ENCODE data around the gene ZEB2.

DNA sequence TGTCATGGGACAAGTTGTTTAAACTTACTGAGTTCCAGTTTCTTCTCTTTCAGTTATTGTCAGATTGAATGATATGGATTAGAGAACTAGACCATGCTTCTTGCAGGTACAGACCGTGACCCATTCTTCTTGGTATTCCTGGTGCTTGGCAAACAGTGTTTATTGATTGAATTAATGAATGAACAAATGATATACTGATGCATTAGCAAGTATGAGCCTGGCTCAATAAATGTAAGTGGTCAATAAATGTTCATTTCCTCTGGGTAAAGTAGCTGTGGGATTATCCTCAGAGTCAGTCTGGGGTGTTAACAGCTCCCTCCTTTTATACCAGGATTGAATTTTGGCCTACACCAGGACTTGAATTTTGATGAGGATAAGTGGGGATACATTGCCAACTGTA is 160.2 kb downstream of the ZEB2 start:
- TF ChIP-seq, protein P1, sequence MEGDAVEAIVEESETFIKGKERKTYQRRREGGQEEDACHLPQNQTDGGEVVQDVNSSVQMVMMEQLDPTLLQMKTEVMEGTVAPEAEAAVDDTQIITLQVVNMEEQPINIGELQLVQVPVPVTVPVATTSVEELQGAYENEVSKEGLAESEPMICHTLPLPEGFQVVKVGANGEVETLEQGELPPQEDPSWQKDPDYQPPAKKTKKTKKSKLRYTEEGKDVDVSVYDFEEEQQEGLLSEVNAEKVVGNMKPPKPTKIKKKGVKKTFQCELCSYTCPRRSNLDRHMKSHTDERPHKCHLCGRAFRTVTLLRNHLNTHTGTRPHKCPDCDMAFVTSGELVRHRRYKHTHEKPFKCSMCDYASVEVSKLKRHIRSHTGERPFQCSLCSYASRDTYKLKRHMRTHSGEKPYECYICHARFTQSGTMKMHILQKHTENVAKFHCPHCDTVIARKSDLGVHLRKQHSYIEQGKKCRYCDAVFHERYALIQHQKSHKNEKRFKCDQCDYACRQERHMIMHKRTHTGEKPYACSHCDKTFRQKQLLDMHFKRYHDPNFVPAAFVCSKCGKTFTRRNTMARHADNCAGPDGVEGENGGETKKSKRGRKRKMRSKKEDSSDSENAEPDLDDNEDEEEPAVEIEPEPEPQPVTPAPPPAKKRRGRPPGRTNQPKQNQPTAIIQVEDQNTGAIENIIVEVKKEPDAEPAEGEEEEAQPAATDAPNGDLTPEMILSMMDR (IDR thresholded peaks at IDR 0.05; ENCODE audit: control extremely low read depth in 1 of 3, insufficient read depth in 1 of 3, low read depth in 1 of 3, low read length in 3 of 3) = no peak
- TF ChIP-seq JUN (IDR thresholded peaks at IDR 0.05; ENCODE audit: low read depth, low read length) = no peak
- TF ChIP-seq, protein P2, sequence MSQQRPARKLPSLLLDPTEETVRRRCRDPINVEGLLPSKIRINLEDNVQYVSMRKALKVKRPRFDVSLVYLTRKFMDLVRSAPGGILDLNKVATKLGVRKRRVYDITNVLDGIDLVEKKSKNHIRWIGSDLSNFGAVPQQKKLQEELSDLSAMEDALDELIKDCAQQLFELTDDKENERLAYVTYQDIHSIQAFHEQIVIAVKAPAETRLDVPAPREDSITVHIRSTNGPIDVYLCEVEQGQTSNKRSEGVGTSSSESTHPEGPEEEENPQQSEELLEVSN (IDR thresholded peaks at IDR 0.05) = no peak
- no peak for TF ChIP-seq TCF12 (IDR thresholded peaks at IDR 0.05; ENCODE audit: low read depth, low read length)
- TF ChIP-seq, protein P3, sequence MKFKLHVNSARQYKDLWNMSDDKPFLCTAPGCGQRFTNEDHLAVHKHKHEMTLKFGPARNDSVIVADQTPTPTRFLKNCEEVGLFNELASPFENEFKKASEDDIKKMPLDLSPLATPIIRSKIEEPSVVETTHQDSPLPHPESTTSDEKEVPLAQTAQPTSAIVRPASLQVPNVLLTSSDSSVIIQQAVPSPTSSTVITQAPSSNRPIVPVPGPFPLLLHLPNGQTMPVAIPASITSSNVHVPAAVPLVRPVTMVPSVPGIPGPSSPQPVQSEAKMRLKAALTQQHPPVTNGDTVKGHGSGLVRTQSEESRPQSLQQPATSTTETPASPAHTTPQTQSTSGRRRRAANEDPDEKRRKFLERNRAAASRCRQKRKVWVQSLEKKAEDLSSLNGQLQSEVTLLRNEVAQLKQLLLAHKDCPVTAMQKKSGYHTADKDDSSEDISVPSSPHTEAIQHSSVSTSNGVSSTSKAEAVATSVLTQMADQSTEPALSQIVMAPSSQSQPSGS (IDR thresholded peaks at IDR 0.05; ENCODE audit: low read length) = no peak
- TF ChIP-seq SAP30 (IDR thresholded peaks at IDR 0.05; ENCODE audit: insufficient read depth, insufficient replicate concordance, low read length) = no peak
- TF ChIP-seq, protein P4, sequence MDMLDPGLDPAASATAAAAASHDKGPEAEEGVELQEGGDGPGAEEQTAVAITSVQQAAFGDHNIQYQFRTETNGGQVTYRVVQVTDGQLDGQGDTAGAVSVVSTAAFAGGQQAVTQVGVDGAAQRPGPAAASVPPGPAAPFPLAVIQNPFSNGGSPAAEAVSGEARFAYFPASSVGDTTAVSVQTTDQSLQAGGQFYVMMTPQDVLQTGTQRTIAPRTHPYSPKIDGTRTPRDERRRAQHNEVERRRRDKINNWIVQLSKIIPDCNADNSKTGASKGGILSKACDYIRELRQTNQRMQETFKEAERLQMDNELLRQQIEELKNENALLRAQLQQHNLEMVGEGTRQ (IDR thresholded peaks at IDR 0.05; ENCODE audit: low read length) = no peak
- no peak for TF ChIP-seq POLR2A (IDR thresholded peaks at IDR 0.05; ENCODE audit: control extremely low read depth in 1 of 2, low read depth in 2 of 2, low read length in 2 of 2)
- TF ChIP-seq POU5F1 (IDR thresholded peaks at IDR 0.05; ENCODE audit: low read depth, low read length) = no peak
